CD4-positive, alpha-beta T cell treated with Interleukin-10 for 1 hour (primary cell): Measurements from ENCODE around the gene DENND6B.

ENCODE experiments used
- DNase-seq: peaks from one replicate; pipeline ENCODE4 v3.0.0-alpha.2; 2020

DENND6B gene

DNA sequence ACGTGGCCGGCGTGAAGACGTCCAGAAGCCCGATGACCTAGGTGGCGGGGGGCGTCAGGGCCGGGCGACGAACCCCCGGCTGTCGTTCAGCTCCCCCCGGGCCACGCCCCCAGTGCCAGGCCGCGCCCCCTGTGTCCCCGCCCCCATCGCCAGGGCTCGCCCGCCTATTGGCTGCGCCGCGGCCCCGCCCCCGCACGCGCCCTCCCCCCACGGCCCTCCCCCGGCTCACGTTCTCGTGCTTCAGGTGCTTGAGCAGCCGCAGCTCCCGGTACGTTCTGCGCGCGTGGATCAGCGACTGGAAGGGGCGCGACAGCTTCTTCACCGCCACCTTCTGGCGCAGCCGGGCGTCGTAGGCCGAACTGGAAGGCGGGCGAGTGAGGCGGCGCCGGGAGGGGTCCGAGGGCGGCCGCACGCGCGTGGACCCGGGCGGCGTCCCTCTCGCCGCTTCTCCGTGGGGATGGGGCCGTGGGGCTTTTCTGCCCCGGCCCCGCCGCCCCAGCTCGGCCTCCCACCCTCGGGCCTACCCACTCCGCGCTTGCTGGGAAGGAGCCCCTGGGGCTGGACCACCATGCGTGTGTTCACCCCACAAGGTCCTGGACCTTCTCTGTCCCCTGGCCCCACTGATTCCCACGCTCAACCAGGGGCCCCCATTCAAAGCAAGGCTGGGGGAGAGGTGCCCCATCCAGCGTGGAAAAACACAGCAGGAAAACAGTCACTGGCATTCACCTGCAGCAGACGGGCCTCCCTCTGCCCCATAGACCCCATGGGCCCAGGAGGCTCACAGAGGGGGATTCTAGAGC is 59.0 kb downstream of the DENND6B start:
- DNase-seq, result peak; percentile 69

DNA sequence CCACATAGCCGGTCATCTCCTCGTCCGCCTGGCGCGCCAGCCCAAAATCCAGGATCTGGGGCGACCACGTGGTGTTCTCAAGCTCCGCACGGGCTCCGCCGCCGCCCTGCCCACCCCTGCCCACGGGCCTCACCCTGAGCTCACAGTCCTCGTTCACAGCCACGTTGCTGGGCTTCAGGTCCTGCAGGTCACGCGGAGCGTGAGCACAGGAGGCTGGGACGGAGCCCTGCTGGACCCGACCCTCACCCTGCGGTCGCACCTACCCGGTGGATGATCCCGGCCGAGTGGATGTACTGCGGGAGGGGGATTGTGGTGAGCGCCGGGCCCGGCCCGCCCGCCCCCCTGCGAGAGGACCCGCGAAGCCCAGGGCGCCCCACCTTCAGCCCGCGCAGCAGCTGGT is 59.8 kb downstream of the DENND6B start:
- no peak for DNase-seq

DNA sequence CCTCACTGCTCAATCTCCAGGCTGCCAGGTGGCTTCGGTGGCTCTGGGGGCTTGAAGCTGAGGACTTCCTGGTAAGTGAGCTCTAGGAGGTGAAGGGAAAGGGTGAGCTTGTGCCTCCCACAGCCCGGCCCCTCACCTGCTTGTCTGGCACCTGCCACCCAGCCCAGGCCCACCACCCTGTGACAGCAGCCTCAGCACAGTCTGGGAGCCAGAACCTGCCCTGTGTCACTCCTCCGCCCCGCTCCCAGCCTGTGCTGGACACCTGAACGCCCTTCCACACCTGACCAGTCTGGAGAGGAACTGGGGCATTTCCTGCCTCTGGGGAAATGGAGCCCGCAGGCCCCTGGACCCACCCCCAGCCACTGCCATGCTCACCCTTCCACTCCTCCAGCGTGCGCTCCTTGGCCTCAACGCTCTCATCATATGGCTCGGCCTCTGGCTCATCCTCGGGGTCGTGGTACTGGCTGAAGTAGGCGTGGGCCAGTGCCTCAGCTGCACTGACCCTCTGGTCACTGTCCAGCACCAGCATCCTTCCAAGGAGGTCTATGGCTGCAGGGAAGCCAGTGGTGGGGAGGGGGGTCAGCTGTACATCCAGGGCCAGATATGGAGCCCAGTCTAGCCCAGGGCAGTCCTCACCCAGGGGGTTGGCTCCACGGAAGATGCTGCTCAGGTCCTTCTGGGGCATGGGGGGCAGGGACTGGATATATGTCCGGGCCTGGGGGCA is 61.7 kb downstream of the DENND6B start:
- DNase-seq, result no peak

DNA sequence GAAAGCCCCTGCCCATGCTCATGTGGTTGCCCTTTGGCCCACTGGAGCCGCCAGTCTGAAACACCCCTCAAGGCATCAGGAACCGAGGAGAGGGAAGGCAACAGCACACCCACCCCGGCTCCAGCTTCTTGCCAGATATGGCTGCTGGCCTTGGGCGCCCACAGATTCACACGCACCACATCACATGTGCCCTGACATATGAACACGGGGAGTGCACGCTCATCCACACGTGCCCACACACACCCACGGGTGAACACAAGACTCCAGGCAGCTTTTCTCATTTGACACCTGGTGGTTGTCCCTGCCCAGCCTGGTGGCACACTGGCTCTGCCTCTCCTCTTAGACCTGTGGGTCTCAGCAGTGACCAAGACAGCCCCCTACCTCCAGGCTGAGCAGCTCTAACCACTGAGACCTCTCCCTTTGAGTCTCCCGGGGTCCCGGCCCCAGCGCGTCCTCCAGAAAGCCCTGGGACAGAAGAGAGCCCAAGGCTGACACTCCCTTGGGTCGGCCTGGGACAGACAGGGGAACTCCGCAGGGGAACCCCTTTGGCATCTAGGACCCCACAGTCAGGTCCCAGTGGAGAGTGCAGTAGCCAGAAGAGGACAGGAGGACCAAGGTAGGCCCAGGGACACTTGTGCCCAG is 62.6 kb downstream of the DENND6B start:
- DNase-seq, result no peak

DNA sequence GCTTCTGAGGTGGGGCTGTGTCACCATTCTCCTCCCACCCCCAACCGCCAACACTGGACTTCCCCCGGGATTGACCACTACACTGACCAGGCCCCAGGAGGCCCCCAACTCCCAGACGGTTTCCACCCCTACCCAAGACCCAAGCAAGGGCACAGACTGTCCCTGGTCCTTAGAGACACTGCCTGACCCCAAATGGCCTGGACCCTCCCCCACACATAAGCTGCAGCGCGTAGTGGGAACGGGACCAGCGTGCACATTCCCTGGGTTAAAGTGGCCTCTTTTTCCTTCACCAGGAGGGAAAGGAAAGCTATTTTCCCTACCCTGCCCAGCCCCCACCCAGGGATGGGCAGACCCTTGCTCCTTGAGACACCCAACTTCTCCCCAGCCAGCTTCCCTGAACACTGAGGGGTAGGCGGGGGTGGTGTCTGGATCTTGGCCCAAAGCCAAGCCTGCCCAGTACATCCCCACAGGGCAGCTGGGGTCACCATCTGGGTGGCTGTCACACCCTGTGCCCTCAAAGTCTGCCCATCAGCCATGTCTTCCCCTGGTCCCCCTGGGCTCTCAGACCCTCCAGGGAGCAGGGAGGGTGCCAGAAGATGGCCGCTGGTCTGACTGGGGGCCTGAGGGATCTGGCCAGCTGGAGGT is 63.7 kb downstream of the DENND6B start:
- no peak for DNase-seq

DNA sequence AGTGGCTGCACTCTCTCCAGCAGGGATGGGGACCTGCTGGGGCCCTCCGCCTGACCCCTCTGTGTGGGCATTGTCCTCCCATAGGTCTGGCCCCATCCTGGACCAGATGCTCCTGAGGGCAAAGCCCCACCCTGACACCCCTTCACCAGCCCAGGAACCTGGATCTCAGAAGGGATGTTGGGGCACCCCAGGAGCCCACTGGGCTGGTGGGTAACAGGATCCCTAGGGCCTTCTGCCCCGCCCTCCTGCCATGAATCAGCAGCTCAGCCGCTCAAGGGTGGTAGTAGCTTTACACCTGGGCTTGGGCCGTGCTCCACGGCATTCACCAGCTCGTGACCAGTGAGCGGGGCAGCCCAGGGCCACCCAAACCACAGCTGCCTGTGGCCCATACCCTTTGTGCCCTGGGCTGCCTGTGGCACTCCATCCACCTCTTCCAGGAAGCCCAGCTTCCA is 64.3 kb downstream of the DENND6B start:
- no peak for DNase-seq

DNA sequence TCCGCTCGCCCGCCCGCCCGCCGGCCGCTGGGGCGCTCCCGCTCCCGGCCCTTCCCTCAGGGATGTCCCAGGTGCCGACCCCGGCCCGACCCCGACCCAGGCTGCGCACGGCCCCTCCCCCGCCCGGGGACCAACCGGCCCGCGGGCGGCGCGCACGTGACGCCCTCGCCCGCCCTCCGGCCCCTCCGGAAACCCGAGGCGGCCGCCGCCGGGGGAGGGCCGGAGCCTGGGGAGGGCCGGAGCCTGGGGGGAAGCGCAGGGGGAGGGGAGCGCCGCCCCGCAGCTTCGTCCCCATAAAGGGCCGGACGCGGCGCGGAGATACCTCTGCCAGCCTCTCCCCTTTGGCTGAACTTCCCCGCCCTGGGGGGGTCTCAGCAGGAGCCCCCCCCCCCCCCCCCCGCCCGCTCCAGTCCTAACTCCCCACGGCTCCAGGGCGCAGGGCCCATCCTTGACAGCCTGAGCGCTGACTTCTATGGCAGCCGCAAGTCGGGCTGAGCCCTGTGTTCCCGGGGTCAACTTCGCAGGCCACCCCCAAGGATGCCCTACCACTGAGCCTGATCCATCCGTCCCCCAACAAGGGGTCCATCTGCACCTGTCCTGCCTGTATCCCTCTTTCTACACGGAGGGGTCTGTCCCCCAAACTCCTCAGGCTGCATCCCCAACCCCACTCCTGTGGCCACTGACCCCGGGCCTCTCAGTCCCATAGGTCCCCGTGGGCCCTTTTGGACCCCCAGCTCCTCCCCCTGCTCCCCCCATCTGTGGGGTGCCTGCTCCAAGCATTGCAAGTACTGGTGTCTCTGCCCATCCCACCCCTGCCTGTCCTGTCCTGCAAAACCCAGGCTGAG is 65.0 kb downstream of the DENND6B start, which contains the start of gene MAPK12:
MAPK12 (minus strand) TSS at position 69 of the 845 bp plus-strand sequence. CDS start 174 bp downstream, outside the sequence.
- no peak for DNase-seq

DNA sequence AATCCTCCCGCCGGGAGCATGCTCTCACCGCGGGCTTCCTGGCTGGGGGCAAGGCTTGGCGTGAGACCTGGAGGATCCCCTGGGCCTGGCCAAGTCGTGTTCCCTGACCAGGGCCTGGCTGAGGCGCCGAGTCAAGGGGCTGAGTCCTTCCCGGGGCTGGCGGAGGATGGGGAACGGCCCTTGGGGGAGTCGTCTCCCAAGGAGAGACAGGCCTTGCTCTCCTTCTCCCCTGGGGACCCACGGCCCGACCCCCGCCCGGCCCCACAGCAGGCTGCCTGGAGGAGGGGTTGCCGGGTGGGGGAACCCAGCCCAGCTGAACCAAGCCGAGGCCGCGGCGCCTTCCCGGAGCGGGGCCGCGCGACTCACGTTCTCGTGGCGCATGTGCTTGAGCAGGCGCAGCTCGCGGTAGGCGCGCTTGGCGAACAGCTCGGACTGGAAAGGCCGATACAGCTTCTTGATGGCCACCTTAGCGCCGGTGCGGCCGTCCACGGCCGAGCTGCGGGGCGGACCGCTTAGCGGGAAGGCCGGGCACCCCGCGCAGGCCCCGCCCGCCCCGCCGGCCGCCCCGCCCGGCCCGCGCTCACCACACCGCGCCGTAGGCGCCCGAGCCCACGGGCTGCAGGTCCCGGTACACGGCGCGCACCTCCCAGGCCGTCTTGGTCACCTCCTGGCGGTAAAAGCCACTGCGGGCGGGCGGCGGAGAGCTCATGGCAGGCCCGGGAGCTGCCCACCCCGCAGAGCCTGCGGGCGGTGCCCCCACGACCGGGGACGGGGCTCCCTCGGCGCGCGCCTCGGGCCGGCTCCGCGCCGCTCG is 65.8 kb downstream of the DENND6B start:
- no peak for DNase-seq

DNA sequence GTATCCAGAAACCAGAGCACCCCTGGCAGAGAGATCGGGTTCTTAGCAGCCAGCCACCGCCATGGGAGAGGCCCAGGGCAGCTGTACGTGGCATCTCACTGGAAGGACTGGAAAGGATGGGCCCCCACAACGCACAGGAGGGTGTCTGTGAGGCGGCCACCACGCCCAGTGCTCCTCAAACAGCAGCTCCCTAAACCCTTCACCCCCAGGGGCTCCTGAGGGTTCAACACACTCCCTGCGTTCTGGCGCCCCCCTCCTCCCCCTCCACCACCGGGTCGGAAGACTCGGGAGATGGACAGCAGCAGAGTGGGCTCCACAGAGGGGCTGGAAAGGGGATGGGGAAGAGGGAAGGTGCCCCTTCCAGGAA is 66.4 kb downstream of the DENND6B start:
- no peak for DNase-seq

DNA sequence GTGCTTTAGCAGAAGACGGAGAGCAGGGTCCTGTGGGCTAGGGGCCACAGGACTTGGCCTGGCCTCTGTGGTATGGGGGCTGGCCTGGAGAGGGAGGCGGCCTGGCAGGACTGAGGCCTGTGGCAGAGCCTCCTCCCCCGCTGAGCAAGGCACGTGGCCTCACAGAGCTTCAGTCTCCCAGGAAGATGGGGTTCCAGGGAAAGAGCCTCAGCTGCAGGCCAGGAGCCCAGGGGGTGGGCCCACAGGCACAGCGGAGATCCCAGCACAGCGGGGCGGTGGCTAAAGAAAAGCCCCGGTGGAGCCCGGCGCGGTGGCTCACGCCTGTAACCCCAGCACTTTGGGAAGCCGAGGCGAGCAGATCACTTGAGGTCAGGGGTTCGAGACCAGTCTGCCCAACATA is 67.5 kb downstream of the DENND6B start:
- DNase-seq, result no peak
